Colonic mucosa (tissue), 4 donors: ENCODE results near the gene POLR2E. TPM values are rescaled to one million over a fixed set of nuclear protein-coding genes. Genes with fewer than 3 reads are reported as not detected.

Source experiments
- DNase-seq: peaks from one replicate; pipeline ENCODE4 v3.0.0-alpha.2; 2020
- H3K27ac ChIP-seq: fragments of 200-600 bp; one replicate; pipeline ENCODE4 v1.8.0; 2021
- H3K27me3 ChIP-seq: fragments of 200-600 bp; one replicate; pipeline ENCODE4 v1.8.0; 2021
- H3K36me3 ChIP-seq: fragments of 200-600 bp; one replicate; pipeline ENCODE4 v1.8.0; 2021
- H3K4me1 ChIP-seq: fragments of 200-600 bp; one replicate; pipeline ENCODE4 v1.8.0; 2021; ENCODE audit warnings: mild to moderate bottlenecking
- H3K4me3 ChIP-seq: fragments of 200-600 bp; one replicate; pipeline ENCODE4 v1.8.0; 2021
- H3K9ac ChIP-seq, 2 donors: one replicate each; pipeline ENCODE4 v1.7.0; 2013; ENCODE audit warnings: control low read depth in 2 of 2, low read depth in 2 of 2, low read length in 2 of 2
- H3K9me3 ChIP-seq: fragments of 200-600 bp; one replicate; pipeline ENCODE4 v1.8.0; 2021
- intact Hi-C: fragments of 100-400 bp; cut with DNase I; formaldehyde crosslinking; loops from one replicate; pipeline ENCODE4 v1.14.1; 2022
- total RNA-seq, 2 donors: library from RNA; stranded (reverse); fragmentation: NEBNext Ultra II Directional in 1 of 2; extraction: Animal tissue kit (Norgen Biotek cat#: 25700) in 1 of 2; gene quantifications; one replicate each; pipeline ENCODE4 v1.2.1, GENCODE V29; 2021
- TF ChIP-seq, protein P1 (sequence below): fragments of 200-600 bp; IDR thresholded peaks from one replicate; pipeline ENCODE4 v1.8.0; 2022; ENCODE audit warnings: antibody characterized with exemption, mild to moderate bottlenecking
- donor health status: healthy.
- donor health status: DM: no; HTN: no; CAD: no.
- donor health status: DM: no; HTN: no; CAD: no.

The POLR2E gene
- total RNA-seq, 2 donors from 2014 or later: 135 to 245 TPM

DNA sequence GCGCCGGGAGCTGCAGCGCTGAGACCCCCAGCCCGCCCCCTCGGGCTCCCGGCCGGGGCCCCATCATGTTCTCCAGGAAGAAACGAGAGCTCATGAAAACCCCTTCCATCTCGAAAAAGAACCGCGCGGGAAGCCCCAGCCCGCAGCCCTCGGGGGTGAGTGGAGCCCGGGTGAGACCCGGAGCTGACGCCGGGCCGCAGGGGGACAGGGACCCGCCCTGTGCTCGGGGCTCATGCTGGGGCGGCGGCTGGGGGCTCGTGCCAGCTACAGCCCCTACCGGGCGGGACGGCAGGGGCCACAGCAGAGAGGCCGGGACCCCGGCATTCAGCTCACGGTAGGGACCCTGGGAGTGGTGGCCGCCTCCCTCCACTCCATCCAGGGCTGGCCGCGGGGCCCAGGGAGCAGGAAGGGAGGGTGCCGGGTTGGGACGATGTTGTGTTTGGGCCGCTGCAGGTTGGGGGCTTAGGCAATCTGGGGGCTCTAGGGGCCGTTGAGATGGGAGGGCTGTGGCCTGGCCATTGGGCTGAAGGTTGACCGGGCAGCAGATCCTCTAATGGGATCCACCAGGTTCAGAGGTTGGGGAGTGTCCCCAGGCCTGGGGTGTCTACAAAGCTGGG is 27.7 kb downstream of the POLR2E start:
- H3K27ac ChIP-seq: peak overlapping the region; percentile 74
- H3K4me3 ChIP-seq: peak overlapping the region; percentile 35
- H3K9ac ChIP-seq: peak overlapping the region; percentile 54 to 55
- TF ChIP-seq, protein P1, sequence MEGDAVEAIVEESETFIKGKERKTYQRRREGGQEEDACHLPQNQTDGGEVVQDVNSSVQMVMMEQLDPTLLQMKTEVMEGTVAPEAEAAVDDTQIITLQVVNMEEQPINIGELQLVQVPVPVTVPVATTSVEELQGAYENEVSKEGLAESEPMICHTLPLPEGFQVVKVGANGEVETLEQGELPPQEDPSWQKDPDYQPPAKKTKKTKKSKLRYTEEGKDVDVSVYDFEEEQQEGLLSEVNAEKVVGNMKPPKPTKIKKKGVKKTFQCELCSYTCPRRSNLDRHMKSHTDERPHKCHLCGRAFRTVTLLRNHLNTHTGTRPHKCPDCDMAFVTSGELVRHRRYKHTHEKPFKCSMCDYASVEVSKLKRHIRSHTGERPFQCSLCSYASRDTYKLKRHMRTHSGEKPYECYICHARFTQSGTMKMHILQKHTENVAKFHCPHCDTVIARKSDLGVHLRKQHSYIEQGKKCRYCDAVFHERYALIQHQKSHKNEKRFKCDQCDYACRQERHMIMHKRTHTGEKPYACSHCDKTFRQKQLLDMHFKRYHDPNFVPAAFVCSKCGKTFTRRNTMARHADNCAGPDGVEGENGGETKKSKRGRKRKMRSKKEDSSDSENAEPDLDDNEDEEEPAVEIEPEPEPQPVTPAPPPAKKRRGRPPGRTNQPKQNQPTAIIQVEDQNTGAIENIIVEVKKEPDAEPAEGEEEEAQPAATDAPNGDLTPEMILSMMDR: no peak
- intact Hi-C loops: no loop called here
- peaks cover 28% of the 10 kb centered on the region for H3K4me1 ChIP-seq
- no peaks in the 10 kb centered on the region for H3K9me3 ChIP-seq
- no peaks in the 10 kb centered on the region for H3K36me3 ChIP-seq
- no peak for DNase-seq
- peaks cover 35% of the 10 kb centered on the region for H3K27me3 ChIP-seq

DNA sequence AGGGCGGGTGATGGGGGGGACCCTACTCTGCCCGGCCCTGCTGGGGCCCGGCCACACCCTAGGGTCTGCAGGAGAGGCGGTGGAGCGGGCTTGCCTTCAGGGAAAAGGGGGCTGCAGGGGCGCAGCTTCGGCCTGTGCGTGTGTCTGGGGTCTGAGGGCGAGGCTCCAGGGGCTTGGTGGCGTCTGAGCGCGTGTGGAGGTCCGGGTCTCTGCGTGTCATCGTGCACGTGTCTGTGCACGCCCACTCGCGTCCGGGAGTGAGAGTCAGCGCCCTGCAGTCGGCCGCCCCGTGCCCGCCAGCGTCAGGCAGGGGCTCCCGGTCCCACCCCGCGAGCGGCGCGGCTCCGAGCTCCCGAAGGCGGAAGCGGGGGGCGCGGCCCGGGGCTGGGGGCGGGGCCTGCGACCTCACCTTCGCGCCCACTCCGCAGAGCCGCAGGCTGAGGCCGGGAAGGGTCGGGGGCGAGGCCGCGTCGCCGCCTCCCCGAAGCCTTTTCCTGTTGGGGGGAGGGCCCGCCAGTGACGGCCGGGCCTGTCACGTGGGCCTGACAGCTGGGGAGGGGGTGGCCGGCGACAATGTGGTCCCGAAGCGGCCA is 28.3 kb downstream of the POLR2E start, which contains the start of gene ARHGAP45:
Gene ARHGAP45 (plus strand): TSS at position 420 of the 593 bp plus-strand sequence. CDS start 239 bp downstream, outside the sequence.
- H3K9me3 ChIP-seq: no peaks in the 10 kb centered on the region
- peak within 1 kb of the TSS; percentile 35 for H3K4me3 ChIP-seq
- no peaks in the 10 kb centered on the region for H3K36me3 ChIP-seq
- TF ChIP-seq, protein P1: no peak
- H3K9ac ChIP-seq: peak within 1 kb of the TSS; percentile 54 to 63
- intact Hi-C loops: no loop called here
- H3K4me1 ChIP-seq: peaks cover 28% of the 10 kb centered on the region
- peak within 1 kb of the TSS; percentile 74 for H3K27ac ChIP-seq
- H3K27me3 ChIP-seq: peaks cover 35% of the 10 kb centered on the region
- peak; percentile 54 for DNase-seq

DNA sequence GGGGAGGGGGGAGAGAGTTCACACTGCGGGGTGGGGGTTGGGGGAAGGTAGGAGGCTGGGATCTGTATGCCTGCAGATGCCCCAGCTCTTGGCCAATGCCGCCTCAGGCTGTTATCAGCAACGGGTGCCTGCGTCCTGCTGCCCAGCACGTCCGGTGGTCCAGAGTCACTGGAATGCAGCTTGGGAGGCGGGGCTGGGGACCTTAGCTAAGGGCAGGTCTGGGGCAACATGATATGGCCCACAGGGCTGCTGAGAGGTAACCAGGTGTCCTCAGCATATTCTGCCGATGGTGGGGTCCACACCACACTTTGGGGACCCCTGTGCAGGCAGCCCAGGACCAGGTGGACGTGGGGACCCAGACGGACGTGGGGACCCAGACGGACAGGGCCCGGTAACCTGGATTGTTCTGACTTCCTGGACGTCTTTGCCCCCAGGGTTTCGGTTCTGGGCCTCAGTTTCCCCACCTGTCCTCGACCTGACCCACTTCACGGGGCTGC is 28.9 kb downstream of the POLR2E start:
- H3K4me1 ChIP-seq: peaks cover 28% of the 10 kb centered on the region
- H3K27me3 ChIP-seq: peaks cover 30% of the 10 kb centered on the region
- TF ChIP-seq, protein P1: no peak
- peak overlapping the region; percentile 35 for H3K4me3 ChIP-seq
- DNase-seq: peak; percentile 37
- no peaks in the 10 kb centered on the region for H3K9me3 ChIP-seq
- H3K27ac ChIP-seq: peak overlapping the region; percentile 74
- intact Hi-C loops: no loop called here
- H3K9ac ChIP-seq: peak overlapping the region; percentile 54 to 63
- no peaks in the 10 kb centered on the region for H3K36me3 ChIP-seq

DNA sequence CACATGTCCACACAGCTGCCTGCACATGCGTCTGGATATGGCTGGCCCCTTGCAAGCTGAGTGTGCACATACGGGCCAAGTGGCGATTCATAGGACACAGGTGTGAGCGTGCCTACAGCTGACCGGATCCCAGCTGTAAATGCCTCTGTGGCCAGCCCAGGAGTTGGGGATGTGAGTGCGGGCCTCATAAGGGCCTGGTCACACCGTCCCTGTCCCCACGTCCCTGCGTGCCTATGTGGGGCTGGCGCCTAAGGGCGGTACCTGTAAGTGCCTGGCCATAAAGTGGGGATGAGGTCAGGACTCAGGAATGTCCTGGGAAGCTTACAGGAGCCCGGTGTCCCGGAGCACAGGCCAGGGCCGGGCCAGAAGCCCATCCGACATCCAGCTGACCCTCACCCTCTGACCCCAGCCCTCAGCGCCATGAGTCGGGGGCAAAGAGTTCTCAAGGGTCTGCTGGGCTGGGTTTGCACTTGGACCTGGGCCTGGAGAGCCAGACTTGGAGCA is 29.5 kb downstream of the POLR2E start:
- intact Hi-C loops: no loop called here
- Histone ChIP-seq H3K36me3 (no peaks in the 10 kb centered on the region), H3K4me1 (peaks cover 28% of the 10 kb centered on the region), H3K27ac (peak overlapping the region; percentile 40), H3K9me3 (no peaks in the 10 kb centered on the region), H3K9ac (peak overlapping the region; percentile 32 to 39), H3K27me3 (peaks cover 24% of the 10 kb centered on the region), H3K4me3 (peak overlapping the region; percentile 1)
- DNase-seq: peak; percentile 78
- TF ChIP-seq, protein P1: no peak

DNA sequence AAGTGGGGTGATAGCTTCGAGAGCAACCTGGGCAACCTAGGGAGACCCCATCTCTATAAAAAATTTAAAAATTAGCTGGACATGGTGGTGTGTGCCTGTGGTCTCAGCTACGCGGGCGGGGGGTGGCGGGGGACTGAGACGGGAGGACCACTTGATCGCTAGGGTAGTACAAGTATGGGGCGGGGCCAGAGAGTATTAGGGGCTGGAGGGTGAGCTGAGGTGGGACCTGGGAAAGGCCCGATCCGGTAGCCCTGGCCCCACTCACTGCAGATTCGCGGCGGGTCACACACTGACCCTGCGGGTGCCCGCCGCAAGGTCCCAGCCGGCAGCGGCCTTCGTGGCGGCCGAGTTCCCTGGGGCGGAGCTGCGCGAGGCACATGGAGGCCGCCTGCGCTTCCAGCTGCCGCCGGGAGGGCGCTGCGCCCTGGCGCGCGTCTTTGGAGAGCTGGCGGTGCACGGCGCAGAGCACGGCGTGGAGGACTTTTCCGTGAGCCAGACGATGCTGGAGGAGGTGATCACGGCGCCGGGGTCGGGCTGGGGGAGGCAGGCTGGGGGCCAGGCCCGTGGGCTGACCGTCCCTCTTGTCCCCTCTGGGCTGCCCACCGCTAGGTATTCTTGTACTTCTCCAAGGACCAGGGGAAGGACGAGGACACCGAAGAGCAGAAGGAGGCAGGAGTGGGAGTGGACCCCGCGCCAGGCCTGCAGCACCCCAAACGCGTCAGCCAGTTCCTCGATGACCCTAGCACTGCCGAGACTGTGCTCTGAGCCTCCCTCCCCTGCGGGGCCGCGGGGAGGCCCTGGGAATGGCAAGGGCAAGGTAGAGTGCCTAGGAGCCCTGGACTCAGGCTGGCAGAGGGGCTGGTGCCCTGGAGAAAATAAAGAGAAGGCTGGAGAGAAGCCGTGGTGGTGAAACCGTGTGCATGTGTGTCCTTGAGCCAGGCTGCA is 30.2 kb downstream of the POLR2E start:
- Histone ChIP-seq H3K27me3 (peaks cover 16% of the 10 kb centered on the region), H3K4me1 (peaks cover 28% of the 10 kb centered on the region), H3K36me3 (no peaks in the 10 kb centered on the region), H3K9me3 (no peaks in the 10 kb centered on the region), H3K27ac (peak overlapping the region; percentile 40), H3K9ac (peak overlapping the region; percentile 32 to 50), H3K4me3 (peak overlapping the region; percentile 1)
- intact Hi-C loops: no loop called here
- peak; percentile 73 for DNase-seq
- TF ChIP-seq, protein P1: peak; percentile 89
